GM19351 (cell line): Measurements from ENCODE around the gene BABAM2.
"Not testable (repeated sequence)": the region's sequence is repeated elsewhere in the genome, so short reads cannot be mapped to it uniquely, and the experiment has no call there.

Experiments
- ATAC-seq: cut with Tn5 transposase; IDR thresholded peaks from one replicate; pipeline ENCODE4 v1.9.1; 2021; ENCODE audit warnings: mild to moderate bottlenecking, moderate library complexity; ENCODE audit not compliant: unreplicated experiment

The BABAM2 gene

GRCh38 chr2:28101123-28101522 is 210.6 kb downstream of the BABAM2 start:
- ATAC-seq: no peak

GRCh38 chr2:28101892-28102291 is 211.4 kb downstream of the BABAM2 start:
- ATAC-seq: no peak

GRCh38 chr2:28102455-28102874 is 211.9 kb downstream of the BABAM2 start:
- ATAC-seq: no peak

- ATAC-seq: no peak
These were observed 213.1 kb downstream of the BABAM2 start for GRCh38 chr2:28103611-28104010.

GRCh38 chr2:28108143-28108542 is 217.6 kb downstream of the BABAM2 start:
- ATAC-seq: no peak

- not testable (repeated sequence) for ATAC-seq
These were observed 223.2 kb downstream of the BABAM2 start for GRCh38 chr2:28113771-28114170.

GRCh38 chr2:28117104-28117596 is 226.6 kb downstream of the BABAM2 start:
- ATAC-seq: no peak

GRCh38 chr2:28119631-28120030 is 229.1 kb downstream of the BABAM2 start:
- ATAC-seq: no peak

GRCh38 chr2:28128281-28128950 is 237.9 kb downstream of the BABAM2 start:
- no peak for ATAC-seq

GRCh38 chr2:28129955-28130695 is 239.6 kb downstream of the BABAM2 start:
- ATAC-seq: no peak

- no peak for ATAC-seq
These were observed 243.2 kb downstream of the BABAM2 start for GRCh38 chr2:28133778-28134177.

GRCh38 chr2:28134262-28134812 is 243.8 kb downstream of the BABAM2 start:
- ATAC-seq: no peak

- ATAC-seq: no peak
These were observed 244.3 kb downstream of the BABAM2 start for GRCh38 chr2:28134857-28135256.

- no peak for ATAC-seq
These were observed 244.8 kb downstream of the BABAM2 start for GRCh38 chr2:28135324-28135723.

GRCh38 chr2:28135799-28136198 is 245.3 kb downstream of the BABAM2 start:
- no peak for ATAC-seq

- no peak for ATAC-seq
These were observed 246.0 kb downstream of the BABAM2 start for GRCh38 chr2:28136556-28136955.

GRCh38 chr2:28137221-28137620 is 246.7 kb downstream of the BABAM2 start:
- no peak for ATAC-seq

- ATAC-seq: no peak
These were observed 251.9 kb downstream of the BABAM2 start for GRCh38 chr2:28142386-28142785.

- ATAC-seq: no peak
These were observed 257.5 kb downstream of the BABAM2 start for GRCh38 chr2:28148000-28148399.

- ATAC-seq: no peak
These were observed 258.0 kb downstream of the BABAM2 start for GRCh38 chr2:28148566-28148965.

- no peak for ATAC-seq
These were observed 259.8 kb downstream of the BABAM2 start for GRCh38 chr2:28150236-28150915.
